HG03460 (cell line): ENCODE measurements around the gene ZNF771.
"Not testable (repeated sequence)": the region's sequence is repeated elsewhere in the genome, so short reads cannot be mapped to it uniquely, and the experiment has no call there.

Source experiments
- ATAC-seq: cut with Tn5 transposase; IDR thresholded peaks from one replicate; pipeline ENCODE4 v1.9.1; 2021; ENCODE audit not compliant: unreplicated experiment

ZNF771 gene

GRCh38 chr16:30375864-30376263 lies 31.5 kb upstream of the ZNF771 start:
- ATAC-seq = no peak

- no peak for ATAC-seq
These were observed 30.9 kb upstream of the ZNF771 start for GRCh38 chr16:30376461-30376902.

GRCh38 chr16:30377050-30377811 lies 30.2 kb upstream of the ZNF771 start:
- no peak for ATAC-seq

GRCh38 chr16:30377812-30378235 lies 29.6 kb upstream of the ZNF771 start:
- peak; percentile 37 for ATAC-seq

GRCh38 chr16:30378236-30379157 lies 28.9 kb upstream of the ZNF771 start:
- ATAC-seq = peak; percentile 84

- no peak for ATAC-seq
These were observed 28.1 kb upstream of the ZNF771 start for GRCh38 chr16:30379158-30379783.

GRCh38 chr16:30380072-30380802 lies 27.2 kb upstream of the ZNF771 start:
- no peak for ATAC-seq

GRCh38 chr16:30380803-30381208 lies 26.6 kb upstream of the ZNF771 start:
- no peak for ATAC-seq

- ATAC-seq = no peak
These were observed 25.9 kb upstream of the ZNF771 start for GRCh38 chr16:30381291-30382041.

- no peak for ATAC-seq
These were observed 25.1 kb upstream of the ZNF771 start, which contains the start of gene SEPTIN1 for GRCh38 chr16:30382111-30382881. Gene SEPTIN1 (minus strand): TSS chr16:30382561. CDS start chr16:30382542, 19 bp downstream.

- no peak for ATAC-seq
These were observed 23.9 kb upstream of the ZNF771 start for GRCh38 chr16:30383521-30383920.

- ATAC-seq = no peak
These were observed 12.7 kb upstream of the ZNF771 start for GRCh38 chr16:30394592-30395154.

- peak; percentile 74 for ATAC-seq
These were observed 12.0 kb upstream of the ZNF771 start, which contains the start of gene ZNF48 for GRCh38 chr16:30395155-30395991. Gene ZNF48 (plus strand): TSS chr16:30395420. CDS start chr16:30395795, 375 bp downstream.

GRCh38 chr16:30395992-30396585 lies 11.3 kb upstream of the ZNF771 start:
- ATAC-seq = peak; percentile 9

- ATAC-seq = not testable (repeated sequence)
These were observed 10.8 kb upstream of the ZNF771 start for GRCh38 chr16:30396627-30397026.

GRCh38 chr16:30397056-30397455 lies 10.3 kb upstream of the ZNF771 start:
- ATAC-seq = no peak
